AG09319 (cell line): ENCODE data around the gene CUTC.

ENCODE experiments used
- DNase-seq: peaks from one replicate; pipeline ENCODE4 v3.0.0-alpha.2; 2010; ENCODE audit warnings: low read depth; ENCODE audit errors: extremely low read depth
- TF ChIP-seq, protein P1 (sequence below): IDR thresholded peaks from 2 replicates; pipeline ENCODE4 v1.5.1; 2011; ENCODE audit warnings: low read depth, mild to moderate bottlenecking, inconsistent platforms, low read length, moderate library complexity

The CUTC gene

DNA sequence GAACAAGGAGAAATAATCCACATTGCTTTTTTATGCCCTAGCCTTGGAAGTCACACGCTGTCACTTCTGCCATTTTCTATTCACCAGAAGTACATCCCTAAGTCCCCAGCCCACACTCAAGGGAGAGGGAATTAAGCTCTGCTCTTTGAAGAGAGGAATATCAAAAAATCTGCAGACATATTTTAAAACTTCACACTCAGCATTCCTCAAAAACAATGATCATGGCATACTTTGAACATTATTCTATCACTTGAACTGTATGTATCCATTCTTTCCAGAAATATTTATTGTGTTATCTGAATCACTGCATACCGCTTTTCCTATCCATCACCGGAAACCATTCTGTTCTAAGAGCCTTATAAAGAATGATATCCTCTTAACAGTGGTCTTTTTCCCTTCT, 59.8 kb downstream of the CUTC start:
- no peak for DNase-seq
- TF ChIP-seq, protein P1, sequence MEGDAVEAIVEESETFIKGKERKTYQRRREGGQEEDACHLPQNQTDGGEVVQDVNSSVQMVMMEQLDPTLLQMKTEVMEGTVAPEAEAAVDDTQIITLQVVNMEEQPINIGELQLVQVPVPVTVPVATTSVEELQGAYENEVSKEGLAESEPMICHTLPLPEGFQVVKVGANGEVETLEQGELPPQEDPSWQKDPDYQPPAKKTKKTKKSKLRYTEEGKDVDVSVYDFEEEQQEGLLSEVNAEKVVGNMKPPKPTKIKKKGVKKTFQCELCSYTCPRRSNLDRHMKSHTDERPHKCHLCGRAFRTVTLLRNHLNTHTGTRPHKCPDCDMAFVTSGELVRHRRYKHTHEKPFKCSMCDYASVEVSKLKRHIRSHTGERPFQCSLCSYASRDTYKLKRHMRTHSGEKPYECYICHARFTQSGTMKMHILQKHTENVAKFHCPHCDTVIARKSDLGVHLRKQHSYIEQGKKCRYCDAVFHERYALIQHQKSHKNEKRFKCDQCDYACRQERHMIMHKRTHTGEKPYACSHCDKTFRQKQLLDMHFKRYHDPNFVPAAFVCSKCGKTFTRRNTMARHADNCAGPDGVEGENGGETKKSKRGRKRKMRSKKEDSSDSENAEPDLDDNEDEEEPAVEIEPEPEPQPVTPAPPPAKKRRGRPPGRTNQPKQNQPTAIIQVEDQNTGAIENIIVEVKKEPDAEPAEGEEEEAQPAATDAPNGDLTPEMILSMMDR: no peak

DNA sequence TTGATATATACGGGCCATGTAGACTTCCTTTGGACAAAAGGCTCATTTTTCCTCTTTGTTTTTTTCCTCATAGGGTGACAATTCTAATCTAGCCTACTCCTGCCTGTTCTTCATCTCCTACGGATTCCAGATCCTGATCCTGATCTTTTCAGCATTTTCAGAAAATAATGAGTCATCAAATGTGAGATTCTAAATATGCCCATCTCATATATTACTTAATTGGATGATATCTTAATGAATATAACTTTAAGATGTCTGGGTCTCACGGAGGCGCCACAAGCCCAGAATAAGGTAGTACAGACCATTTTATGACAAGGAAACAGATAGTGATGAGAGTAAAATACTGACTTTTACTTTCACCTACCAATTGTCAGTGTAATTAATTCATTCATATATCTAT, 61.8 kb downstream of the CUTC start:
- DNase-seq: no peak
- TF ChIP-seq, protein P1: no peak

DNA sequence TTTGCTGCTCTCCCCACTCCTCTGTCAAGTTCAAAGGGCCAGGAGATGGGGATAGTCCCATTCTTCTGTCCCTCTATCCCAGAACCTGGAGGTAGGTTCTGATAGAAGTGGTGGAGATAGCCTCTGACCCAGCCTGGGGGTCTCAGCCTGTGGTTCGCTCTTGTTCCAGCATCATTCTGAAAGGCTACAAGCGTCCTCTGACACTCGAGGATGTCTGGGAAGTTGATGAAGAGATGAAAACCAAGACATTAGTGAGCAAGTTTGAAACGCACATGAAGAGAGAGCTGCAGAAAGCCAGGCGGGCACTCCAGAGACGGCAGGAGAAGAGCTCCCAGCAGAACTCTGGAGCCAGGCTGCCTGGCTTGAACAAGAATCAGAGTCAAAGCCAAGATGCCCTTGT, 64.9 kb downstream of the CUTC start:
- TF ChIP-seq, protein P1: no peak
- no peak for DNase-seq

DNA sequence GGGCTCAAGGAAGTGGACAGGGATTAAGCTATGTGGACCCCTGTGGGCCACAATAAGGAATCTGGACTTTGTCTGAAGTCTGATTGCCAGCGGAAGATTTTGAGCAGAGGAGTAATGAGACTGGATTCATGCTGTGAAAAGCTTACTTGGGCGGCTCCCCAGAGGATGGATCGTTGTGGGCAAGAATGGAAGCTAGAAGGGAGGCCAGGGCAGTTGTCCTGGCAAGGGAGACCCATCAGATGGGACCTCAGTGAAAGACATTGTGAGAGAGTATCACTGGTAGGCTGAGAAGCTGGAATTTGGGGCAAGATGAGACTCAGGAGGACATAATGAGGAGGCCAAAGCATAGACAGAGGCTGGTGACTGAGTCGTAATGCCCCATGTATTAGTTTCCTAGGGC, 66.0 kb downstream of the CUTC start:
- no peak for DNase-seq
- TF ChIP-seq, protein P1: no peak

DNA sequence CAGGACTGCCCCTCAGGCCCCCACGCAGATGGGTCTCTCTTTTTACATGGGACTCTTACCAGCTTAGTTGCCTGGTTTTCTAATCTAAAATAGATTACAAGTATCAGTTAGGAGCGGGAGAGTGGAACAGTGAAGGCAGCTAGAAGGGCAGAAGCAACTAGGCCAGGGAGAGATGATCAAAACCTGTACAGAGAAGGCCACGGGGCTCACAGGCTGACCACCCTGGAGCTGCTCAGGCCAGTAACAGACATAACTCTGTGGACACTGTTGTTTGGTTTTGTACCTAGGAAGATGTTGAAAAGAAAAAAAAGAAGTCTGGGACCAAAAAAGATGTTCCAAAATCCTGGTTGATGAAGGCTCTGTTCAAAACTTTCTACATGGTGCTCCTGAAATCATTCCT, 66.9 kb downstream of the CUTC start:
- TF ChIP-seq, protein P1: no peak
- DNase-seq: no peak

DNA sequence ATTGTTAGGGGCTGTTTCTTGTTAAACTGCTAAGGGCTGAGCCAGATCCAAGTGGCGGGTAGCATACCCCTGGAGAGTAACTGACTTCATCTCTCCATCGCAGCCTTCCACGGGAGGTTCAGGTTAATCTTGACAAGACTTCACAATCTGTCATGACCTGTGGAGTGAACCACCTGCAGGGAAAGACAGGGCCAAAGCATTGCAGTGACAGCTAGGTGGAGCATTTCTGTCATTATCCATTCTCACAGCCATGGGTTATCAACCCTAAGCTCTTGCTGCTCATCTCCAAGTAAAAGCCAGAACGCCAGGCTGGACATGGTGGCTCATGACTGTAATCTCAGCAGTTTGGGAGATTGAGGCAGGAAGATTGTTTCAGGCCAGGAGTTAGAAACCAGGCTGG, 67.6 kb downstream of the CUTC start:
- no peak for DNase-seq
- TF ChIP-seq, protein P1: no peak

DNA sequence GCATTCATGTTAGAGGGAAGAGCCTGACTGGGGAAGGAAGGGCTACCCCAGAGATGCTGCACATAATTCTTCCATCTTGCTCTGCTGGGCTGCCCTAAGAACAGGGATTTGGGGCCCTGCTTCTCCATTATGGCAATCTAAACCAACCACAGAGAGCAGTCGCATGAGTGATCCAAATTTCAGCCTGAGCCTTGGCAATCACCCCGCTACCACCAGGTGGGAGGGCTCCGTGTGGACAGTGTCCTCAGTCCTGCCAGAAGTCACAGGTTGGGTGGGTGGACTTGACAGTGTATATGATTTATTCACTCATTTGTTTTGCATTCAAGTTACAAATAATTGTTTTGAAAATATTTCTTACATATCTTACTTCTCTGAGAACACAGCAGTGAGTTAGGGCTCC, 72.4 kb downstream of the CUTC start:
- no peak for DNase-seq
- TF ChIP-seq, protein P1: no peak
